Stimulated activated CD4-positive, alpha-beta T cell treated with anti-CD3 and anti-CD28 coated beads, Interleukin-4, amount 100 ng/mL, for 4 hours (primary cell): Measurements from ENCODE around the gene GPX4.

Experiments
- DNase-seq, 2 experiments: peaks; one replicate each; pipeline ENCODE4 v3.0.0-alpha.2; 2020

Gene GPX4

GRCh38 chr19:1103708-1104310, at the start of gene GPX4:
TSS of gene GPX4 (plus strand) at chr19:1103994. CDS start at chr19:1104044, 50 bp downstream.
- peak; percentile 98 for DNase-seq

- DNase-seq = no peak
Observed at GRCh38 chr19:1054102-1055027, 49.4 kb upstream of the GPX4 start.

GRCh38 chr19:1055028-1055425, 48.8 kb upstream of the GPX4 start:
- no peak for DNase-seq

GRCh38 chr19:1055886-1056620, 47.7 kb upstream of the GPX4 start:
- no peak for DNase-seq

GRCh38 chr19:1057176-1057855, 46.5 kb upstream of the GPX4 start:
- peak in 1 of 2 experiments; percentile 56 for DNase-seq

- DNase-seq = no peak
Observed at GRCh38 chr19:1058112-1058511, 45.7 kb upstream of the GPX4 start.

- DNase-seq = no peak
Observed at GRCh38 chr19:1060689-1061088, 43.1 kb upstream of the GPX4 start.

GRCh38 chr19:1061987-1062386, 41.8 kb upstream of the GPX4 start:
- DNase-seq = no peak

GRCh38 chr19:1062387-1063029, 41.3 kb upstream of the GPX4 start:
- no peak for DNase-seq

- DNase-seq = peak in 1 of 2 experiments; percentile 57
Observed at GRCh38 chr19:1063030-1063908, 40.5 kb upstream of the GPX4 start.

GRCh38 chr19:1063909-1064660, 39.7 kb upstream of the GPX4 start:
- no peak for DNase-seq

GRCh38 chr19:1064661-1065605, 38.9 kb upstream of the GPX4 start:
- peak; percentile 70 to 75 for DNase-seq

GRCh38 chr19:1065606-1066109, 38.1 kb upstream of the GPX4 start:
- DNase-seq = no peak

- no peak for DNase-seq
Observed at GRCh38 chr19:1066251-1066747, 37.5 kb upstream of the GPX4 start.

GRCh38 chr19:1066748-1067340, 37.0 kb upstream of the GPX4 start, which contains the start of gene ARHGAP45:
TSS of gene ARHGAP45 (plus strand) at chr19:1067167. CDS start at chr19:1067406, 239 bp downstream.
- peak; percentile 83 to 86 for DNase-seq

GRCh38 chr19:1067341-1067957, 36.3 kb upstream of the GPX4 start:
- DNase-seq = no peak
